Prostate gland (tissue), 2 donors: ENCODE measurements around the gene MGAT4A.
A peak's percentile ranks its signal among the peaks of the same experiment; 100 is the strongest.

Source experiments
- POLR2A ChIP-seq: fragments of 450-650 bp; IDR thresholded peaks from one replicate; pipeline ENCODE4 v1.6.1; 2016; ENCODE audit warnings: antibody characterized with exemption, mild to moderate bottlenecking
- POLR2AphosphoS5 ChIP-seq: sonication (generic); formaldehyde crosslinking; IDR thresholded peaks from one replicate; pipeline ENCODE4 v1.6.1; 2017; ENCODE audit warnings: antibody characterized with exemption
- TF ChIP-seq, protein P1 (sequence below), 4 experiments: fragments of 200-600 bp in 2 of 4; fragments of 450-650 bp in 2 of 4; sonication (generic) in 2 of 4; IDR thresholded peaks; 1 replicate in 3 of 4; 2 replicates in 1 of 4; pipeline ENCODE4 v1.5.1; 2016 to 2019; ENCODE audit warnings: antibody characterized with exemption in 4 of 4, mild to moderate bottlenecking in 2 of 4, moderate library complexity in 2 of 4

DNA sequence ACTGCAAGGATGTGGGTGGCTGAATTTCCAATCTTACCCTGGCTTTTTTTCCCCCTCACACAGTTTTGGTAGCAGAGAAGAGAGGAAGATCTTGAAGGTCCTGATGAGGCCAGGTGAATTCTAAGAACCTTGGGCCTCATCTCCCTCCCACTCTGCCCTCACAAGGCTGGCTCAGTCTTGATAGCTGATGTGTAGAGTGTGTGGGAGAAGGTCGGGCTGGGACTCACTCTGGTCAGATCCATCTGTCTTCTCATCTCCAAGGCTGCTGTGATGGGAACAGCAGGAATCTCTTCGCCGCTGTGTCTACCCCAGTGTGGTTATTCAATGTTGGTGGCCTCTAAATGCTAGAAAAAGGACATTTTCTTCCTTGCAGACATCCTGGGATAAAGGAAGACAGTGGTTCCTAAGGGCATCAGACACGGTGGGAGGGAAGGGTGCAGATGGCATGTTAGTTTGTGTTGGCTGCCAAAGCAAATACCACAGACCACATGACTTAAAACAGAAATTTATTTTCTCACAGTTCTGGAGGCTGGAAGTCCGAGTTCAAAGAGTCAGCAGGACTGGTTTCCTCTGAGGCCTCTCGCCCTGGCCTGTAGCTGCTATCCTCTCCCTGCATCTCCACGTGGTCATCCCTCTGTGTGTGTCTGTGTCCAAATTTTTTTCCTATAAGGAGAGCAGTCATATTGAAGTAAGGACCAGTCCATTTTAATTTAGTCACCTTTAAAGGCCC is 37.6 kb upstream of the MGAT4A start:
- TF ChIP-seq, protein P1, sequence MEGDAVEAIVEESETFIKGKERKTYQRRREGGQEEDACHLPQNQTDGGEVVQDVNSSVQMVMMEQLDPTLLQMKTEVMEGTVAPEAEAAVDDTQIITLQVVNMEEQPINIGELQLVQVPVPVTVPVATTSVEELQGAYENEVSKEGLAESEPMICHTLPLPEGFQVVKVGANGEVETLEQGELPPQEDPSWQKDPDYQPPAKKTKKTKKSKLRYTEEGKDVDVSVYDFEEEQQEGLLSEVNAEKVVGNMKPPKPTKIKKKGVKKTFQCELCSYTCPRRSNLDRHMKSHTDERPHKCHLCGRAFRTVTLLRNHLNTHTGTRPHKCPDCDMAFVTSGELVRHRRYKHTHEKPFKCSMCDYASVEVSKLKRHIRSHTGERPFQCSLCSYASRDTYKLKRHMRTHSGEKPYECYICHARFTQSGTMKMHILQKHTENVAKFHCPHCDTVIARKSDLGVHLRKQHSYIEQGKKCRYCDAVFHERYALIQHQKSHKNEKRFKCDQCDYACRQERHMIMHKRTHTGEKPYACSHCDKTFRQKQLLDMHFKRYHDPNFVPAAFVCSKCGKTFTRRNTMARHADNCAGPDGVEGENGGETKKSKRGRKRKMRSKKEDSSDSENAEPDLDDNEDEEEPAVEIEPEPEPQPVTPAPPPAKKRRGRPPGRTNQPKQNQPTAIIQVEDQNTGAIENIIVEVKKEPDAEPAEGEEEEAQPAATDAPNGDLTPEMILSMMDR (IDR thresholded peaks at IDR 0.05): no peak
- TF ChIP-seq POLR2A (no peak), POLR2AphosphoS5 (peak; percentile 45)
